Measurements from ENCODE around the gene ALDH1L1.
A peak's percentile ranks its signal among the peaks of the same experiment; 100 is the strongest.
"Not testable (repeated sequence)": the region's sequence is repeated elsewhere in the genome, so short reads cannot be mapped to it uniquely, and the experiment has no call there.

ALDH1L1 gene

DNA sequence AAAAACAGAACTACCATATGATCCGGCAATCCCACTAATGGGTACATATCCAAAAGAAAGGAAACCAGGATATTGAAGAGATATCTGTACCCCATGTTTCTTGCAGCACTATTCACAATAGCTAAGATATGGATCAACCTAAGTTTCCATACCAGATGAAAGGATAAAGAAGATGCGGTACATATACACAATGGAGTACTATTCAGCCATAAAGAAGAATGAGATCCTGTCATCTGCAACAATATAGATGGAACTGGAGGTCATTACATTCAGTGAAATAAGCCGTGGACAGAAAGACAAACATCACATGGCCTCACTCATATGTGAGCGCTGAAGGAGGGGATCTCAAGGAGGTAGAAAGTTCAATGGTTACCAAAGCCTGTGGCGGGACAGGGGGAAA, 99.4 kb downstream of the ALDH1L1 start:
- ATAC-seq: no peak

DNA sequence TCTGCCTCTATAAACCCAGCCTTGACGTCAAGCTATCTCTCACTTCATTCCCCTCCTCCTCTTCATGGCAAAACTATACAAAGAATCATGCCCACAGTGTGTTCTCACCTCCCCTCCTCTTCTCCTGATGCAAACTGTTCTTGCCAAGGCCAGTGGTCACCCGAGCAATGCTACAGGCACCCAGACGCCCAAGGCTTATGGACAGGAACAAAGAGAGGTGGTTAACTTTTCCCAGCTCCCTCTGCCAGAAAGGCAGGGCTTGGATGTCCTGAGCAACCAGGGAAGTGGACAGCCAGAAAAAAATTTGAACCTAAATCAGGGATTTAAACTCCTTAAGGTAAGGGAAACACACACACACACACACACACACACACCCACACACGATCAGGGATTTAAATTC, 101.5 kb downstream of the ALDH1L1 start:
- ATAC-seq: no peak

DNA sequence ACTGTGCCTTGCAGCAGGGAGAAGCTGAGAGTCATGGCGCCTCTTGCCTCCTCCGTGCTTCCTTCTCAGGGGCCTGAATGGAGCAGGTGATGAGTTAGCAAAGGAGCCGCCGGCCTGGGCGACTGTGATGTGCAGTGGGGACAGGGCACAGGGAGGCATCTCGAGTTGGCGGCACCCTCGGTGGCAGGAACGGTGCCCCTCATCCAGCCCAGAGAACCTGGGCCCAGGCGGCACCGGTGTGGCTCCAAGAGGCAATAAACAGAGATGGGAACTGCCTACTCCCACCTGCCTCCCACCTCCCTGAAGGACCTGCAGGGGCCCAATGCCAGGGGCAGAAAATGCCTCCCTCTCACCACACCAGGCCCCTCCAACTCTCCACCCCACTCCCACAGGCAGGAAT, 102.6 kb downstream of the ALDH1L1 start:
- no peak for ATAC-seq

DNA sequence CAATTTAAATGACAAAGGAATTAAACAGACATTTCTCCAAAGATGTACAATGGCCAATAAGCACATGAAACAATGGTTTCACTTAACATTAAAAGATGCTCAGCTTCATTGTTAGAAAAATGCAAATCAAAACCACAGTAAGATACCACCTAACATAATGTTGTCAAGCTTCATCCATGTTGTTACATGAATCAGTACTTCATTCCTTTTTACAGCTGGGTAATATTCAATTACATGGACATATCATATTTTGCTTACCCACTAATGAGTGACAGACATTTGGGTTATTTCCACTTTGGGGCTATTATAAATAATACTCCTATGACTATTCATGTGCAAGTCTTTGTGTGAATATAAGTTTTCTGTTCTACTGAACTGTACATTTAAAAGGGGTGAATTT, 104.2 kb downstream of the ALDH1L1 start:
- ATAC-seq: no peak

DNA sequence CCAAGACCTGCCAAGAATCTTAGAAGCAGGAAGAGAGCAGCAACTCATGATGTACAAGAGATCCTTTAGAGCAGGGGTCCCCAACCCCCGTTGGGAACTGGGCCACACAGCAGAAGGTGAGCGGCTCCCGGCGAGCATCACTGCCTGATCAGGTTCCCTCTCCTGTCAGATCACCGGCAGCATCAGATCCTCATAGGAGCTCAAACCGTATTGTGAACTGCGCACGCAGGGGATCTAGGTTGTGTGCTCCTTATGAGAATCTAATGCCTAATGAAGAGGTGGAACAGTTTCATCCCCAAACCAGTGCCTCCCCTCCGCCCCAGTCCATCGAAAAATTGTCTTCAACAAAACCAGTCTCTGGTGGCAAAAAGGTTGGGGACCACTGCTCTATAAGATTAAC, 110.2 kb downstream of the ALDH1L1 start:
- ATAC-seq: no peak

DNA sequence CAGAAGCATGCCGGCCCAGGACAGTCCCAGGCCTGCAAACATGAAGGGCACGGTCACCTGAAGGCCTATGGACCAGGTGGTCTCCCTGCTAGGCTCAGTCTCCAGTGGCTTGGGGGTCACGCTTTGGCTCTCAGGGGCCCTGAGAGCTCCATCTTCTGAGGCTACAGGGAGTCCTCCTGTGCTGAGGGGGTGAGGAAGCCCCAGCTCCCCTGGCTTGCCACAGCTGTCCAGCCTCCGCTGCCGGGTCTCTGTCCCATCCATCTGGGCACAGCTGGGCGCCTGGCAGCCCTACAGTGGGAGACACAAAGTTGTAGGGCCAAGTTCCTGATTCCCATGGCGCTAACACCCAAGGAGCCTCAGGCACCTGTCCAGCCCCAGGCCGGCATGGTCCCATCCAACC, 112.4 kb downstream of the ALDH1L1 start:
- no peak for ATAC-seq

DNA sequence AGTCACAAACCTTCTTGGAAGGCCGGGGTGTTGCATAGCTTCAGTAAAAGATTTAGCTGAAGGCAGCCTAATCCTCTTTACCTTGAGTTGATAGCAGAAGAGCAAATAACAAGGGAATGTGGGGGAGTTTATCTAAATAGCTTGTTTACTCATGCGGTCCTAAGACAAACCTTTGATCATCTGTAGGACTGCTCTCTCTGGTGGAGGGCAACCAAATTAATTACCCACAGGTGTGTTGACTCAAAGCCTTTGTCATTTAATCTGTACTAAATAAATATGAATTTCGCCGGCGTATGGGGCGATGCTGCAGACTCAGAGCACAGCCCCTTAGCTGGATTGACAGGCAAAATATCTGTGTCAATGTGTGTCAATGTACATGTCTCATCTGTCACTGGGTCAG, 113.7 kb downstream of the ALDH1L1 start:
- ATAC-seq: not testable (repeated sequence)

DNA sequence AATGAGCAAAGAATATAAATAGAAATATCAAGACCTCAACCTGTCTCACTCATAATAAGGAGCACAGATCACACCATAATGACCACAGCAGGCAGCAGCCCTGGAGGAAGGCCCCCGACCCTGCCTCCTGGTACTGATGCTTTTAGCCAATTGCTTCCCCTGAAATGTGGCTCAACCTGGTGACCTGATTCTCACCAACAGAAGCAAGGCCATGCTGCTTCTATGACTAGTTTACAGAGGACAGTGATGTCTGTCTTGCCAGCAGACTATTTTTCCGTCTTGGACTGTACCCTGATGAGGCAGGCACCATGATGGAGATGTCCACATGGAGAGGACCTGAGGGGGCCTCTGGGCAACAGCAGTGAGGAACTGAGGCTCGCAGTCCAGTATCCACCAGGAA, 114.5 kb downstream of the ALDH1L1 start:
- ATAC-seq: no peak

DNA sequence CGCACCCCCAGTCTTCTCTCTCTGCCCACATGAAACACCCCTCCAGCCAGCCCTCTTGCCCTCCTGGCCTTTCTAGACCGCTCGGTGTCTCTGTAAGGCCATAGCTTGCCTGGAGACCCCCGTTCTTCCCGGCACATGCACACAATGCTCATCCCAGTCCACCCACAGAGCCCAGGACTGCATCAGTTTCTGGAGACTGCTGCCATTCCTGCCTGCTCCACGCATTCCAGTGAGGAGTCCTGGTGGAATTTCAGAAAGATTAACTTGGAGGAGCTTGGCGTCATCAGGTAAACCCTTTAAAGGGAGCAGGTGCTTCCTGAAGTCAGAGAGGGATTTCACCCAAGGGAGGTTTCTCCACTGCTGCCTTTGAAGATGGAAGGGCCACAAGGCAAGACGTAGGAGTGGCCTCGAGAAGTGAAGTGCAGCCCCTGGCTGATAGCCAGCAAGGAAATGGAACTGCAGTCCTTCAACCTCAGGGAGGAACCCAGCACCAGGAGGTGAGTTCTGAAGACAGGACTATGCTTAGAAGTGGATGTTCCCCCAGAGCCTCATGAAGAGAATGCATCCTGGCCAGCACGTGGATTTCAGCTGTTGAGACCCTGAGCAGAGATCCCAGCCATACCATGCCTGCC, 115.6 kb downstream of the ALDH1L1 start:
- no peak for ATAC-seq

DNA sequence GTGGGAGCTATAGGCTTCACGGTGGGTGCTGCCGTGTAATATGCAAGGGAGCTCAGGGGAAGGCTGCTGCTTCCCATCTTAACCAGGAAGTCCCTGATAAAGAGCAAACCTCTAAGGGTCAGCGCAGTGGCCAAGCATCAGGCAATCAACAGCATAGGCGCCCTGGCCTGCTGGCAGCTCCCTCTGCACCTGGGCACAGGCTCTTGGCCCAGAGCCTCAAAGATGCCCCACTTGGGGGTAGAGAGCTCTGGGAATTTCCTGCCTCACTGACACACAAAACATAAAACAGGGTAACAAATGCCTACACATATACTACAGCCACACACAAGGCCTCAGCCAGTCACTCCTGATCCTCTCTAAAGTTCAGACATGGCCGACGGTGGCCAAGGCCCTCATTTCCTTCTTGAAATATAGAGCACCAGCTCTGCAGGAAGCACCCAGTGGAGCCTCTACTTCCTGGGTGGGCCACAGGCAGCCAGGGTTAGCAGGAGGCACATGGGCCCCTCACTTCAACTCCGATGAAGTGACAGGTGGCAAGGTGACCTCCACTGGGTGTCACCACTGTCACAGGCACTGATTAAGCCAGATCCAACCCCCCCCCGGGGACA, 116.9 kb downstream of the ALDH1L1 start:
- no peak for ATAC-seq

DNA sequence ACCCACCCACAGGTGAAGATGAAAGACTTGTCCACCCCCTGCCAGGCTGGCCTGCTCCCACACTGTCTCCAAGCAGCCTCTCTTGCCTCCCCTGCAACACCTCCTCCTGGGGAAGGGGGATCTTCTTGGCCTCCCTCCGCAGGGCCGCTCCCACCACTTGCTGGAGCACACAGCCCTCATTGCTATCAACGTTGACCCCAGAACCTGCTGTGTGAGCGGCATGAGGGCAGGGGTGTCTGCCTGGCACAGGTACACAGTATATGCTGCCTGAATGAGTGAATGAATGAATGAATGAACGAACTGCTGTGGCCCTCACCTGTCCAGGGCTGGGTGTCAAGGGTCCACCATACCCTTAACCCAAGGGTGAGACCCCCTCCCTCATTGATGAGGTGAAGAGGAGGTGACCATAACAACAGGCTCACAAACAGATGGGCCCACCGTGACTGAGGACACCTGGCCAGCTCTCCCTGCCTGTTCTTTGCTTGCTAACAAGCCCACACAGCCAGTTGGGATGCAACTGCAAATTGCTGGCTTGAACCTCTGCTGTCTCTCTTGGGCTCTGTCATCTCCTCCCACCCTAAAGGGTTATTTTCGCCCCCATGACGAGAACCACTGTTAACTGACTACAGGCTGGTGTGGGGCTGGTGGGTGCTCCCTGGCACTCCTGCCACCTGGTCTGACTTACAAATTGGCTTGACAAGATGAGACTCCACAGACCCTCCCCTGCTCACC, 118.9 kb downstream of the ALDH1L1 start:
- ATAC-seq: no peak

DNA sequence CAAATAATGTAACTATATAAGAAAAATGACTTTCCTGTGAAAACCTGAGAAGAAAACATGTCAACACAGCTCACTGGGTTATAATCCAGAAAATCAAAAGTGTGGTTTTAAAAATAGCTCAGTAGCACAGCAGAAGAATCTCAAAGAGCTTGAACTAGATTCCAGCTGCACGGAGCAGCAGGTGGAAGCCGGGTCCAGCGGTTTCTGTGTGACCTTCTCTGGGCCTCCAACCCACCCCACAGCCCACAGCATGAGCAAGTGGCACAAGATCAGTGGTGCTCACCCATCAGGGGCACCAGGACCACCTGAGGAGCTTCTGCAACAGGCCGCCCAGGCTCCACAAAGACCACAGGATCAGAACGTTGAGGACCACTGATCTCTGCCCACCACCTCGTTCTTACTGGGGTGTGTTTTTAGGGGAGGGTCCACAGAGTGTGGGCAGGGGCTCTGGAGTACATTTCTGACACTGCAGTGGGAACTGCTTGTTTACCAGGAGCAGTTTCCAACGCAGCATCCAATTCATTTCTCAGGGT, 119.7 kb downstream of the ALDH1L1 start:
- no peak for ATAC-seq

DNA sequence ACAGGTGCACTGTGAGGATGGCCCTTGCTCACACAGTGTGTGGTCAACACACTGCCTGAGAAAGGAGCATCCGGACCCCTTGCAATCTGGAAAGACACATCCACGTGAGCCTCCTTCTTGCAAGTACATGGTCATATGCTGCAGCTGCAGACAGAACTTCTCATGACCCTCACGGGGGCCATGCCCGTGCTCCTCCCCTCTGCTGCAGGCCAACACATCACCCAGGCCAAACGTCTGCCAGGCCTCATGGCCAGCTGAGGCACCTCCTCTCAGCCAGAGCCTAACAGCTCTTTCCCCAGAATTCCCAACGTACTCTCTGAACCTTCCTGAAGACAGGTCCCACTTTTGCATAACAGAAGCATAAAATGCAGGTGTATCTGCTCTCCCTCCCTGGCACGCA, 121.7 kb downstream of the ALDH1L1 start:
- no peak for ATAC-seq

DNA sequence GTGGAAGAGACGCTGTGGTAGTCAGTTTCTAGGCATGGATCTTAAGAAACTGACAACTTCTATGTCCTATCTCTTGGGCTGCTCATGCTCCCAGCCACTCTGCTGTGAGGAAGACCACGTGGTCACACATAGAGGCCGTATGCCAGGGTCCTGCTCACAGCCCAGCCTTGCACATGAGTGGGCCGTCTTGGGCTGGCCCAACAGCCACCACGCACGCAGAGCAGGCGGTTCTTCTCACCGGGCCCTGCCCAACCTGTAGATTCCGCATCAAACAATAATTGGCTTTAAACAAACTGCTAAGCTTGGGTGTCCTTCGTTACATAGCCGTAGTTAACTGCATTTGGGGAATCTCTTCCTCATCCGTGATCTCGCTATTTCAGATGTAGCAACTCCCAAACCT, 122.5 kb downstream of the ALDH1L1 start:
- no peak for ATAC-seq

DNA sequence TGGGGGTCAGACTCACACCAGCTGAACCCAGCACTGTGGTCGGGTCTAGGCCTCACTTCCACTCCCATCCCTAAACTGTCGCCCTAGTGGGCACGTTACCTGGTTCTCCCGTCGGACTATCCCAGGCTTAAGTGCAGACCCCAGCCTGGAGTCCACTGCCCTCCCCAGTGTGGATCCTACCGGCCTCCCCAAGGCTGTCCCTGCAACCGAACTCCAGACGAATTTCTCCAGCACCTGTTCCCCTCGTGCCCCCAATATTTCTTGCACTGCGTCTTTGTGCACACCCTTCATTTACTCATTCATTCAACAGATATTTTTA, 122.9 kb downstream of the ALDH1L1 start:
- ATAC-seq: no peak

DNA sequence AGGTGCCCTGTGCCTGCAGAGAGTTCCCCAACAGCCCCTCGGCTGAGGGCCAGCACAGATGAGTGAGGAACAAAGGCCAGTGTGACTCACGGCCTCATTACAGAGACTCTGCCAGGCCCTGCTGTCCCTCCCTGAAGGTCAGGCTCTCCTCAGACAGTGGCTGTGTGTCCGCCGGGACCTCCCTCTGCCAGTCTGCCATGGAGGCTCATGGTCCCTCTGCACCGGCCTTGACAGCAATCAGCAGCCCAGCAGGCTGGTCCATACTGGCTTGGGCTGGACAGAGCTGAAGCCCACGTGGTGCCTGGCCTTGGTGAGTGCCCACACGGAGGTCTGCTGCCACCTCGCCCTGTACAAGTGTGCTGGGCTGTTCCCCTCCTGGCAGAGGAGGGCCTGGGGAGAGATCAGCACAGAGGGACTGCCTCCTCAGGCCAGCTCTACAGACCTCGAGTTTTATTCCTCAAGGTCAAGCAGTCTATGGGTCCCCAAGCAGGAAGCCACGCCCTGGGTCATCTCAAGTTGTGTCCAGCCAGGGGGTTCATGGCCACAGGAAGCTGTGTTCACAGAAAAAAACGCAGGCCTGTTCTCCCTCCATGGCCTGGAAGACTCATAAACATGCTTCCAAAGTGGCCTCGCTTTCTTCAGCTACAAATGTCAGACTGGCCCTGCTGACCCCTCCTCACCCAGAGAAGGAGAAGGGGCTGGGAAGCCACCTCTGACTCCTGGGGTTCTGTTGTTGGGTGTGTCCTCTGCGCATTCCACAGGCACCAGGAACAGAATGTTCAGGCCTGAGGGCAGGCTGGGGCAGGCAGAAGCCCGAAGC, 123.5 kb downstream of the ALDH1L1 start:
- ATAC-seq: no peak

DNA sequence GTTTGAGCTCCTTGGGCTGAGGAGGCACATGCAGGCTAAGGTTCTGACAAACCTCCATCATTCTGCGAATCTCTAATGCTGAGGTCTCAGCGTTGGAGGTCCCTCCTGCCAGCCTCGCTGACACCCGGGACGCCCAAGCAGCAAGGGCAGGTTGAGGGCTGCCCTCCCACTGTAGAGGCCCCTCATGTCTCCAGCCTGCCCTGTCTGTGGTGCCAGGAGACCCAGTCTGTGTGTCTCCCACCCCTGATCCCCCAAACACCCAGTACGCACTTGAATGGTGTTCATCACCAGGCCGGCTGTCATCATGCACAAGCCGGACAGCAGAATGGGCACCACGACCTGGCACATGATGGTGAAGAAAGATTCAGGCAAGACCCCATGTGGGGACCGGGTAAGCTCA, 124.3 kb downstream of the ALDH1L1 start:
- ATAC-seq: no peak

DNA sequence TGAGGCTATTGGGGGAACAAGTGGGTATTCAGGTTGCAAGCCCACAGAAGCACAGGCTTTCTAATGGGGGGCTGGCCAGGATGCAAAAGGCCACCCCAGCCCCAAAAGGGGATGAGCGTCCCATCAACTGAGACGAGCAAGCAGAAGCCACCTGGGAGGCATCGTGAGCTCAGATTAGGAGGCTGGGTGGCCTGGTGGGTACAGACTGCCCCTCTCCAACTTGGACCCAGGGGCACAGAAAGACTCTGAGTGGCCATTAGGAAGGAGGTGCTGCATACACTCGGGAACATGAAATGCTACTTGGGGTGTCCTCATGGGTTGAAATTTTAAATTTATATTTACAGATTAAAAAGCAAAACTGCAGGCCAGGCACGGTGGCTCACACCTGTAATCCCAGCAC, 125.5 kb downstream of the ALDH1L1 start:
- ATAC-seq: no peak

DNA sequence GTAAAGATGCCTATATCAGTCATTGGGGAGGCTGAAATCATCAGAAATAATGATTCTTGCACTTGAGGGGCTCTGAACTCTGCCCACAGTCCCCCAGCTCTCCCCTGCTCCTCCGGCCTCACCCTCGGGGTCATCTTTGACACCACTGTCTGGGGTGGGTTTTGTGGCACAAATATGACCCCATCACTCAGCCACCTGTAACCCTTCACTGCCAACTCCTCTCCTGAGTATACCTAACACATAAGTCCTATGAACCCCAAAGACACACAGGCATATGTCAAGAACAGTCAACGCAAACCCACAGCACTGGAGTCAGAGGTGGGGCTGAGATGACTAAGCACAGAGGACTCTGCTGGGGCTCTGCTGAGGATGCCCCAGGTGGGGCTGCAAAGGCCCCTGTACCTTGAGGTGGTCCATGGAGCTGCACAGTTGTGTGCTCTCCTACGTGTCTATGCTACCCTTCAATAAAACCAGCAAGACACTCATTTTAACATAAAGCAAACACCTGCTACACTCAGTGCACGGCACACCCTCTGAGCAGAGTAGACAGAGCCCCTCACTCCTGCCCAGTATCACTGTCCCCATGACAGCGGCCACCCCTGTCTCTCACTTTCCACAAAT, 126.3 kb downstream of the ALDH1L1 start:
- peak; percentile 57 to 70 for ATAC-seq
